Fibroblast of villous mesenchyme (primary cell): ENCODE results near the gene MFSD11. TPM values are rescaled to one million over a fixed set of nuclear protein-coding genes. Genes with fewer than 3 reads are reported as not detected.

Experiments
- DNase-seq: peaks from one replicate; pipeline ENCODE4 v3.0.0-alpha.2; 2010; ENCODE audit warnings: low read depth
- H3K4me3 ChIP-seq: 2 replicates; pipeline ENCODE4 v1.5.1; 2011; ENCODE audit warnings: low read depth, mild to moderate bottlenecking, low read length
- CTCF ChIP-seq: IDR thresholded peaks from 2 replicates; pipeline ENCODE4 v1.5.1; 2012; ENCODE audit warnings: low read depth, mild to moderate bottlenecking, low read length; ENCODE audit not compliant: insufficient read depth
- small RNA-seq: library from RNA; depleted of rRNA; stranded (forward); fragments of <200 nt; gene quantifications from one replicate; pipeline ENCODE3, GENCODE V24; 2012
- total RNA-seq: library from RNA; depleted of rRNA; stranded (reverse); fragments of >200 nt; gene quantifications from 2 replicates; pipeline ENCODE4 v1.2.3, GENCODE V29; 2012

MFSD11 gene
- total RNA-seq, 1 donor = 44.5 TPM

- H3K4me3 ChIP-seq = no peak overlapping the region
- no peak for DNase-seq
- no peak for TF ChIP-seq CTCF
These were observed 86.2 kb downstream of the MFSD11 start for GRCh38 chr17:76824093-76824492.

- DNase-seq = no peak
- no peak overlapping the region for H3K4me3 ChIP-seq
- no peak for TF ChIP-seq CTCF
These were observed 88.6 kb downstream of the MFSD11 start for GRCh38 chr17:76826330-76827068.

GRCh38 chr17:76827736-76828135 is 89.8 kb downstream of the MFSD11 start:
- H3K4me3 ChIP-seq = no peak overlapping the region
- no peak for DNase-seq

More at GRCh38 chr17:76827736-76828135, 89.8 kb downstream of the MFSD11 start:
- no peak for TF ChIP-seq CTCF

Small RNA genes lying within 50 kb of the gene (small RNA-seq; reads per million reads assigned to genes)
- gene AC005837.3 (not detected), gene RF02271 (not detected), gene RNU6-97P (not detected), gene RNY4P36 (not detected)

Other genes starting within 250 kb of the MFSD11 start
- 13.4 and 14.2 TPM in 2 replicates for gene RHBDF2, start 236.7 kb upstream of the MFSD11 start, total RNA-seq
- 11.7 and 14.2 TPM in 2 replicates for gene CYGB, start 200.4 kb upstream of the MFSD11 start, total RNA-seq
- gene PRCD, start 198.1 kb upstream of the MFSD11 start, total RNA-seq = 1.6 and 2.2 TPM in 2 replicates
- 0.86 and 1.9 TPM in 2 replicates for gene ST6GALNAC2, start 152.3 kb upstream of the MFSD11 start, total RNA-seq
- not detected in 2 replicates for gene ST6GALNAC1, start 94.4 kb upstream of the MFSD11 start, total RNA-seq
- 244 and 267 TPM in 2 replicates for gene MXRA7, start 27.2 kb upstream of the MFSD11 start, total RNA-seq
- gene JMJD6, start 11.5 kb upstream of the MFSD11 start, total RNA-seq = 24.2 and 25.8 TPM in 2 replicates
- 27.1 and 30.2 TPM in 2 replicates for gene METTL23, start 11.3 kb upstream of the MFSD11 start, total RNA-seq
- 152 and 165 TPM in 2 replicates for gene SRSF2, start 788 bp upstream of the MFSD11 start, total RNA-seq
- gene MGAT5B, start 130.3 kb downstream of the MFSD11 start, total RNA-seq = 0.32 and 0.43 TPM in 2 replicates